Endothelial cell of umbilical vein (primary cell): ENCODE measurements around the gene MVB12B.

Experiments
- EZH2 ChIP-seq: IDR thresholded peaks from 2 replicates; pipeline ENCODE4 v1.6.1; 2012; ENCODE audit warnings: borderline replicate concordance, low read depth, mild to moderate bottlenecking, moderate library complexity, low read length, inconsistent platforms; ENCODE audit not compliant: severe bottlenecking
- FOS ChIP-seq: IDR thresholded peaks from 2 replicates; pipeline ENCODE4 v1.6.1; 2011; ENCODE audit warnings: mild to moderate bottlenecking, low read length, moderate library complexity, borderline replicate concordance; ENCODE audit not compliant: insufficient read depth
- GATA2 ChIP-seq: IDR thresholded peaks from 2 replicates; pipeline ENCODE4 v1.7.0; 2011; ENCODE audit warnings: low read depth, mild to moderate bottlenecking, moderate library complexity, mixed read lengths, low read length; ENCODE audit not compliant: insufficient read length, insufficient read depth
- MYC ChIP-seq: IDR thresholded peaks from one replicate; pipeline ENCODE4 v1.6.1; 2011; ENCODE audit warnings: mild to moderate bottlenecking, low read depth, low read length
- POLR2A ChIP-seq: IDR thresholded peaks from 2 replicates; pipeline ENCODE4 v1.6.1; 2012; ENCODE audit warnings: low read depth, mild to moderate bottlenecking, control low read depth, low read length
- TF ChIP-seq, protein P1 (sequence below), 2 donors: IDR thresholded peaks; 1 replicate in 1 of 2; 2 replicates in 1 of 2; pipeline ENCODE4 v1.5.1; 2011; ENCODE audit warnings: low read length in 2 of 2, mild to moderate bottlenecking in 2 of 2, moderate library complexity in 2 of 2, control low read depth in 1 of 2, inconsistent platforms in 1 of 2, low read depth in 1 of 2; ENCODE audit not compliant: insufficient read depth in 1 of 2; ENCODE audit errors: extremely low read depth in 1 of 2
- TF ChIP-seq, protein P2 (sequence below): IDR thresholded peaks from 2 replicates; pipeline ENCODE4 v1.6.1; 2011; ENCODE audit not compliant: insufficient read depth, insufficient read length

DNA sequence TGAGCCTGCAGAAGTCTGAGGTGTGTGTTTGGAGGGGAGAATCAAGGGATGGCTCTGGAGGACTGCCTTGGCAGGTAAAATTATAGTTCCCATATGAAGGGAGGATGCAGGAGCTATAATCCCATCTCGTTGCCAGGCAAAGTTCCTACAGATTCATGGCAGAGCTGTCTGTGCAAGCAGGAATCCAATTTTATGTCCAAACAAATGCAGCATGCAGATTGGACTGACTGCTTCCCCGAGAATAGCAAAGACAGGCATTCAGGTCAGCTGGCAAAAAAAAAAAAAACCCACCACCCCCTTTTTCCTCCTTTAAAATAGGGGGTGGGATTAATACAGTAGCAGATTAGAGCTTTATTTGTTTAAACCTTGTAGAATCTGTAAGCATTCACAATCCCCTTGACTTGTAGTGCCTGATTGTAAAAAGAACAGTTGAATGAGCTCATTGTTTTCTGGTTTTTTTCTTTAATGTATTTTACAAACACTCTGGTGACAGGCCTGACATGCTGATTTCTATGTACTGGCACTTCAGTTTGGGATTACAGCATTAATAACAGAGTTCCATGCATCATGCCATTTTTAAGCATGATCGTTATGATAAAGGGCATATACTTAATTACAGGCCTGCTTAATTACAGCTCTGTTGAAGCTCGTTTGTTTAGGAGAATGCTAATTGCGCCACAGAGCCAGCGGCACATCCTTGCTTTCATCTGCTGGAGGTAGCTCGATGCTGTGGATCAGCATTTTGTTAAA, 145.7 kb downstream of the MVB12B start:
- TF ChIP-seq GATA2 (no peak), EZH2 (no peak), MYC (no peak), FOS (no peak), POLR2A (no peak)
- TF ChIP-seq, protein P1, sequence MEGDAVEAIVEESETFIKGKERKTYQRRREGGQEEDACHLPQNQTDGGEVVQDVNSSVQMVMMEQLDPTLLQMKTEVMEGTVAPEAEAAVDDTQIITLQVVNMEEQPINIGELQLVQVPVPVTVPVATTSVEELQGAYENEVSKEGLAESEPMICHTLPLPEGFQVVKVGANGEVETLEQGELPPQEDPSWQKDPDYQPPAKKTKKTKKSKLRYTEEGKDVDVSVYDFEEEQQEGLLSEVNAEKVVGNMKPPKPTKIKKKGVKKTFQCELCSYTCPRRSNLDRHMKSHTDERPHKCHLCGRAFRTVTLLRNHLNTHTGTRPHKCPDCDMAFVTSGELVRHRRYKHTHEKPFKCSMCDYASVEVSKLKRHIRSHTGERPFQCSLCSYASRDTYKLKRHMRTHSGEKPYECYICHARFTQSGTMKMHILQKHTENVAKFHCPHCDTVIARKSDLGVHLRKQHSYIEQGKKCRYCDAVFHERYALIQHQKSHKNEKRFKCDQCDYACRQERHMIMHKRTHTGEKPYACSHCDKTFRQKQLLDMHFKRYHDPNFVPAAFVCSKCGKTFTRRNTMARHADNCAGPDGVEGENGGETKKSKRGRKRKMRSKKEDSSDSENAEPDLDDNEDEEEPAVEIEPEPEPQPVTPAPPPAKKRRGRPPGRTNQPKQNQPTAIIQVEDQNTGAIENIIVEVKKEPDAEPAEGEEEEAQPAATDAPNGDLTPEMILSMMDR (IDR thresholded peaks at IDR 0.05; ENCODE audit: extremely low read depth in 1 of 2, insufficient read depth in 1 of 2, low read depth in 1 of 2, low read length in 2 of 2): no peak
- TF ChIP-seq, protein P2, sequence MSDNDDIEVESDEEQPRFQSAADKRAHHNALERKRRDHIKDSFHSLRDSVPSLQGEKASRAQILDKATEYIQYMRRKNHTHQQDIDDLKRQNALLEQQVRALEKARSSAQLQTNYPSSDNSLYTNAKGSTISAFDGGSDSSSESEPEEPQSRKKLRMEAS: no peak
